ENCODE measurements around the gene HORMAD1. TPM values are rescaled to one million over a fixed set of nuclear protein-coding genes. Genes with fewer than 3 reads are reported as not detected.

HORMAD1 gene
- total and polyA plus RNA-seq, 2 of the 8 experiments (the other 6 are each of a cell fraction or from before 2014, with no cell fraction given): not detected

- Histone ChIP-seq H2BK12ac (ENCODE audit: low read depth, low read length) (no peak overlapping the region), H2BK15ac (ENCODE audit: low read length) (no peak overlapping the region), H3K4me1 (replicated peaks in 1 of 4; ENCODE audit: control insufficient read depth in 3 of 4, insufficient read depth in 4 of 4, low read length in 3 of 4) (no peaks in the 10 kb centered on the region), H3K4me2 (ENCODE audit: insufficient read depth in 1 of 2, low read depth in 2 of 2, low read length in 2 of 2) (no peak overlapping the region), H3K23ac (ENCODE audit: insufficient read length) (no peak overlapping the region), H3K36me3 (ENCODE audit: control insufficient read depth in 2 of 4, insufficient read depth in 4 of 4, low read length in 3 of 4) (peaks cover 0 to 30% (median 11%) of the 10 kb centered on the region in 4 experiments; a peak in 5 of 8 replicates), H2AFZ (ENCODE audit: low read length) (no peak overlapping the region), H2BK20ac (ENCODE audit: low read length) (no peak overlapping the region), H3K23me2 (ENCODE audit: low read depth, low read length) (no peaks in the 10 kb centered on the region), H3K18ac (ENCODE audit: extremely low read depth, low read length) (no peak overlapping the region), H3K27ac (ENCODE audit: low read depth, low read length) (no peak overlapping the region), H2BK120ac (replicated peaks; ENCODE audit: low read depth, low read length) (no peak overlapping the region), H3K27me3 (replicated peaks in 1 of 4; ENCODE audit: control insufficient read depth in 3 of 4, extremely low read depth in 1 of 4, insufficient read depth in 3 of 4, low read length in 3 of 4) (no peaks in the 10 kb centered on the region), H3K79me1 (ENCODE audit: low read depth, low read length) (no peaks in the 10 kb centered on the region), H2BK5ac (ENCODE audit: low read depth, low read length) (no peak overlapping the region), H3K4me3 (ENCODE audit: extremely low read depth in 1 of 4, insufficient read depth in 2 of 4, low read depth in 3 of 4, low read length in 4 of 4) (no peak overlapping the region), H3K4ac (replicated peaks; ENCODE audit: insufficient read length, low read depth, low read length) (no peak overlapping the region), H4K5ac (ENCODE audit: insufficient read length, low read depth, low read length) (no peak overlapping the region), H4K8ac (ENCODE audit: extremely low read depth, insufficient read depth, low read length) (no peak overlapping the region), H3K9ac (replicated peaks in 1 of 4; ENCODE audit: extremely low read depth in 1 of 4, low read depth in 3 of 4, low read length in 3 of 4) (no peak overlapping the region), H4K91ac (replicated peaks; ENCODE audit: insufficient read length, low read length) (no peak overlapping the region), H3K79me2 (ENCODE audit: control insufficient read depth in 1 of 2, insufficient read depth in 2 of 2, low read length in 2 of 2) (no peaks in the 10 kb centered on the region), H3K9me3 (ENCODE audit: insufficient read depth in 2 of 2, low read depth in 1 of 2, low read length in 1 of 2) (no peaks in the 10 kb centered on the region), H2AK5ac (ENCODE audit: low read depth, low read length) (no peak overlapping the region), H4K20me1 (replicated peaks in 1 of 2; ENCODE audit: control insufficient read depth in 1 of 2, insufficient read depth in 2 of 2, low read length in 2 of 2) (no peaks in the 10 kb centered on the region), H3K14ac (ENCODE audit: insufficient read length) (no peak overlapping the region), H3K56ac (replicated peaks; ENCODE audit: insufficient read length, low read depth, low read length) (no peak overlapping the region)
- ChIA-PET POLR2A (ENCODE audit: partially characterized antibody) (interaction anchor here (1.1 to 1.2 kb wide), 2 partner anchors 10 to 82 kb away, joined by 3 read pairs; partner anchors contain the start of gene MCL1), CTCF (ENCODE audit: partially characterized antibody) (interaction anchor here (1.5 kb wide), 1 partner anchor 11 kb away, joined by 3 read pairs; no protein-coding TSS in a partner anchor)
- FAIRE-seq (no peak), DNase-seq (ENCODE audit: low read depth in 1 of 2, low spot score in 2 of 2) (no peak)
- 95% methylated on average over 5 of the region's 5 CpGs; no CpG with 5 or more reads in 1 of the 2 experiments for WGBS, 2 experiments (ENCODE audit: extremely low coverage in 1 of 2, insufficient coverage in 1 of 2, insufficient read length in 1 of 2, insufficient replicate concordance in 2 of 2, low coverage in 1 of 2, low lambda C conversion rate in 2 of 2, missing lambda C conversion rate in 1 of 2)
- no peak for TF ChIP-seq TAF1 (IDR thresholded peaks at IDR 0.05; ENCODE audit: low read depth, low read length)
- no peak for TF ChIP-seq TEAD4 (IDR thresholded peaks at IDR 0.05; ENCODE audit: low read depth, low read length)
- TF ChIP-seq YY1 (IDR thresholded peaks at IDR 0.05; ENCODE audit: low read depth, low read length): no peak
- TF ChIP-seq SUZ12 (IDR thresholded peaks at IDR 0.05; ENCODE audit: low read length): no peak
- TF ChIP-seq SP2 (IDR thresholded peaks at IDR 0.05; ENCODE audit: low read length): no peak
- TF ChIP-seq, protein P1, sequence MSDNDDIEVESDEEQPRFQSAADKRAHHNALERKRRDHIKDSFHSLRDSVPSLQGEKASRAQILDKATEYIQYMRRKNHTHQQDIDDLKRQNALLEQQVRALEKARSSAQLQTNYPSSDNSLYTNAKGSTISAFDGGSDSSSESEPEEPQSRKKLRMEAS (IDR thresholded peaks at IDR 0.05): no peak
- no peak for TF ChIP-seq HDAC2 (IDR thresholded peaks at IDR 0.05; ENCODE audit: borderline replicate concordance in 1 of 2, low read depth in 2 of 2, low read length in 2 of 2)
- TF ChIP-seq GABPA (IDR thresholded peaks at IDR 0.05; ENCODE audit: borderline replicate concordance, insufficient read depth, low read length): no peak
- TF ChIP-seq POLR2AphosphoS5 (IDR thresholded peaks at IDR 0.05; ENCODE audit: low read depth, low read length): no peak
- no peak for TF ChIP-seq RNF2 (IDR thresholded peaks at IDR 0.05; ENCODE audit: borderline replicate concordance, low read depth, low read length, missing control alignments, poor library complexity, severe bottlenecking)
- TF ChIP-seq CBX5 (IDR thresholded peaks at IDR 0.05; ENCODE audit: low read depth, low read length): no peak
- TF ChIP-seq ATF2 (IDR thresholded peaks at IDR 0.05; ENCODE audit: low read length): no peak
Measured at GRCh38 chr1:150661156-150661555, 59.5 kb downstream of the HORMAD1 start.

Measured in H1 (cell line).